ENCODE measurements around the gene ARID1B. TPM values are rescaled to one million over a fixed set of nuclear protein-coding genes. Genes with fewer than 3 reads are reported as not detected.

ARID1B gene
- total RNA-seq, 2 donors from 2014 or later: 43.9 to 44.6 TPM

DNA sequence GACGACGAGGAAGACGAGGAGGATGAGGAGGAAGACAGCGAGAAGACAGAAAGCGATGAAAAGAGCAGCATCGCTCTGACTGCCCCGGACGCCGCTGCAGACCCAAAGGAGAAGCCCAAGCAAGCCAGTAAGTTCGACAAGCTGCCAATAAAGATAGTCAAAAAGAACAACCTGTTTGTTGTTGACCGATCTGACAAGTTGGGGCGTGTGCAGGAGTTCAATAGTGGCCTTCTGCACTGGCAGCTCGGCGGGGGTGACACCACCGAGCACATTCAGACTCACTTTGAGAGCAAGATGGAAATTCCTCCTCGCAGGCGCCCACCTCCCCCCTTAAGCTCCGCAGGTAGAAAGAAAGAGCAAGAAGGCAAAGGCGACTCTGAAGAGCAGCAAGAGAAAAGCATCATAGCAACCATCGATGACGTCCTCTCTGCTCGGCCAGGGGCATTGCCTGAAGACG is 429.2 kb downstream of the ARID1B start:
- H3K4me1 ChIP-seq: no peaks in the 10 kb centered on the region
- H3K27me3 ChIP-seq: no peaks in the 10 kb centered on the region
- TF ChIP-seq, protein P1, sequence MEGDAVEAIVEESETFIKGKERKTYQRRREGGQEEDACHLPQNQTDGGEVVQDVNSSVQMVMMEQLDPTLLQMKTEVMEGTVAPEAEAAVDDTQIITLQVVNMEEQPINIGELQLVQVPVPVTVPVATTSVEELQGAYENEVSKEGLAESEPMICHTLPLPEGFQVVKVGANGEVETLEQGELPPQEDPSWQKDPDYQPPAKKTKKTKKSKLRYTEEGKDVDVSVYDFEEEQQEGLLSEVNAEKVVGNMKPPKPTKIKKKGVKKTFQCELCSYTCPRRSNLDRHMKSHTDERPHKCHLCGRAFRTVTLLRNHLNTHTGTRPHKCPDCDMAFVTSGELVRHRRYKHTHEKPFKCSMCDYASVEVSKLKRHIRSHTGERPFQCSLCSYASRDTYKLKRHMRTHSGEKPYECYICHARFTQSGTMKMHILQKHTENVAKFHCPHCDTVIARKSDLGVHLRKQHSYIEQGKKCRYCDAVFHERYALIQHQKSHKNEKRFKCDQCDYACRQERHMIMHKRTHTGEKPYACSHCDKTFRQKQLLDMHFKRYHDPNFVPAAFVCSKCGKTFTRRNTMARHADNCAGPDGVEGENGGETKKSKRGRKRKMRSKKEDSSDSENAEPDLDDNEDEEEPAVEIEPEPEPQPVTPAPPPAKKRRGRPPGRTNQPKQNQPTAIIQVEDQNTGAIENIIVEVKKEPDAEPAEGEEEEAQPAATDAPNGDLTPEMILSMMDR (IDR thresholded peaks at IDR 0.05): no peak
- H3K4me3 ChIP-seq: no peak overlapping the region
- H3K27ac ChIP-seq: no peak overlapping the region
- no peak for DNase-seq (ENCODE audit: low spot score)
- peaks cover 51% of the 10 kb centered on the region for H3K36me3 ChIP-seq
- H3K9me3 ChIP-seq: no peaks in the 10 kb centered on the region

DNA sequence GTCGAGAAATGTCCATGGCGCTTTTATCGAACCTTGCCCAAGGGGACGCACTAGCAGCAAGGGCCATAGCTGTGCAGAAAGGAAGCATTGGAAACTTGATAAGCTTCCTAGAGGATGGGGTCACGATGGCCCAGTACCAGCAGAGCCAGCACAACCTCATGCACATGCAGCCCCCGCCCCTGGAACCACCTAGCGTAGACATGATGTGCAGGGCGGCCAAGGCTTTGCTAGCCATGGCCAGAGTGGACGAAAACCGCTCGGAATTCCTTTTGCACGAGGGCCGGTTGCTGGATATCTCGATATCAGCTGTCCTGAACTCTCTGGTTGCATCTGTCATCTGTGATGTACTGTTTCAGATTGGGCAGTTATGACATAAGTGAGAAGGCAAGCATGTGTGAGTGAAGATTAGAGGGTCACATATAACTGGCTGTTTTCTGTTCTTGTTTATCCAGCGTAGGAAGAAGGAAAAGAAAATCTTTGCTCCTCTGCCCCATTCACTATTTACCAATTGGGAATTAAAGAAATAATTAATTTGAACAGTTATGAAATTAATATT is 430.4 kb downstream of the ARID1B start:
- H3K27ac ChIP-seq: no peak overlapping the region
- H3K27me3 ChIP-seq: no peaks in the 10 kb centered on the region
- no peaks in the 10 kb centered on the region for H3K9me3 ChIP-seq
- TF ChIP-seq, protein P1 (IDR thresholded peaks at IDR 0.05): no peak
- peaks cover 40% of the 10 kb centered on the region for H3K36me3 ChIP-seq
- no peak for DNase-seq (ENCODE audit: low spot score)
- H3K4me3 ChIP-seq: no peak overlapping the region
- no peaks in the 10 kb centered on the region for H3K4me1 ChIP-seq

DNA sequence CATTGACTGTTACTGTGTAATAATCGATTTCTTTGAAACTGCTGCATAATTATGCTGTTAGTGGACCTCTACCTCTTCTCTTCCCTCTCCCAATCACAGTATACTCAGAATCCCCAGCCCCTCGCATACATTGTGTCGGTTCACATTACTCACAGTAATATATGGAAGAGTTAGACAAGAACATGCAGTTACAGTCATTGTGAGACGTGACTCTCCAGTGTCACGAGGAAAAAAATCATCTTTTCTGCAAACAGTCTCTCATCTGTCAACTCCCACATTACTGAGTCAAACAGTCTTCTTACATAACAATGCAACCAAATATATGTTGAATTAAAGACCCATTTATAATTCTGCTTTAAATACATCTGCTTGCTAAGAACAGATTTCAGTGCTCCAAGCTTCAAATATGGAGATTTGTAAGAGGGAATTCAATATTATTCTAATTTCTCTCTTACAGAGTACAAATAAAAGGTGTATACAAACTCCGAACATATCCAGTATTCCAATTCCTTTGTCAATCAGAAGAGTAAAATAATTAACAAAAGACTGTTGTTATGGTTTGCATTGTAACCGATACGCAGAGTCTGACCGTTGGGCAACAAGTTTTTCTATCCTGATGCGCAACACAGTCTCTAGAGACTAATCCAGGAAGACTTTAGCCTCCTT is 432.8 kb downstream of the ARID1B start:
- Histone ChIP-seq H3K27ac (no peak overlapping the region), H3K4me1 (no peaks in the 10 kb centered on the region), H3K9me3 (no peaks in the 10 kb centered on the region), H3K36me3 (peaks cover 23% of the 10 kb centered on the region), H3K4me3 (no peak overlapping the region), H3K27me3 (no peaks in the 10 kb centered on the region)
- no peak for DNase-seq (ENCODE audit: low spot score)
- TF ChIP-seq, protein P1 (IDR thresholded peaks at IDR 0.05): no peak

DNA sequence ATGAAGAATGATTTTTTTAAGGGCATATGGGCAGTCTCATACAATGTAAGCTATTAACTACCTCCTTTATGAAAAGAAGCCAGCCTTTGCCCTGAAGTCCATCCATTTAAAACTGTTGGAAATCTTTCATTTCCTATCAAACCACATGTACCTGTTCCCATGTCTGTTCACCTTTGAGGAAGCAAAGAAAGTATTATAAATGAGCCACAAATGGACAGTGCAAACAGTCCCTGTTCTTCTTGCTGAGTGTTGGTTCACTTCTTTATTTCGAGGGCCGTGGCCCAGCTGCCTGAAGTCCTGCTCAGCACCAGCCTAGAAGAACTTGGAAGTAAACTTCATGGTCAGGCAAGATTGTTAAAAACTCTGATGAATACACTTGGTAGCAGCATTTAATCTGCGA is 433.8 kb downstream of the ARID1B start:
- Histone ChIP-seq H3K27ac (no peak overlapping the region), H3K4me1 (no peaks in the 10 kb centered on the region), H3K27me3 (no peaks in the 10 kb centered on the region), H3K9me3 (no peaks in the 10 kb centered on the region), H3K36me3 (peaks cover 20% of the 10 kb centered on the region), H3K4me3 (no peak overlapping the region)
- TF ChIP-seq, protein P1 (IDR thresholded peaks at IDR 0.05): no peak
- no peak for DNase-seq (ENCODE audit: low spot score)

DNA sequence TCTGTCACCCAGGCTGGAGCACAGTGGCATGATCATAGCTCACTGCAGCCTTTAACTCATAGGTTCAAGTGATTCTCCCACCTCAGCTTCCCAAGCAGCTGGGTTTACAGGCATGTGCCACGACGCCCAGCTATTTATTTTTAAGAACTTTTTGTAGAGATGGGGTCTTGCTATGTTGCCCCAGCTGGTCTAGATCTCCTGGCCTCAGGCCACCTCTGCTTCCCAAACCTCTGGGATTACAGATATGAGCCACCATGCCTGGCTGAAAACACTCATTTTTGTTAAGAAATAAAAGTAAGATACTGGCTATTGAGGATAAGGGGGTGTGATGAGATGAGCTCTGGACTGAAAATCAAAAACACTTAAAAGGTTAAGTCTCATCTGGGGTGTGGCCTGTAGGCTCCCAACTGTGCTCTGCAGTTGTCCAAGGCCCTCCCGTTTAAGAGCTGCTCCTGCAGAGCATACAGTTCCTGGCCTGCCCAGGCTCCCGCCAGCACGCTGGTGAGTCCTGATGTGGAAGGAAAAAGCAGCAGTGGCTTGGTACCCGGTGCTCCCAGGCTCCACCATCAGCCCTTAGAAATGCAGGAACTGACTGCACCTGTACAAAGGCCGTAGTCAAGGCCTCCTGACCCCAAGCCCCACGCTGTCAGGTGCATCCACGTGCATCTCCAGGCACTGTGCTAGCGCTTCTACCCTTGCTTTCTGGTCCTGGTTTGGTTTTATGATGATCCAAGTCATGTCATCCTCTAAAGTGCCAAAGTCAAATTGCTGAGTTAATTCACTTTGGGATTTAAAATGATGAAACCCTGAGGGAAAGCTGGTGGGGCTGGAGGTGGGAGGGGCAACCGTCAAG is 434.7 kb downstream of the ARID1B start:
- no peak for DNase-seq (ENCODE audit: low spot score)

More for the DNA sequence above, 434.7 kb downstream of the ARID1B start:
- TF ChIP-seq, protein P1 (IDR thresholded peaks at IDR 0.05): no peak
- Histone ChIP-seq H3K9me3 (no peaks in the 10 kb centered on the region), H3K36me3 (peaks cover 11% of the 10 kb centered on the region), H3K27ac (no peak overlapping the region), H3K27me3 (no peaks in the 10 kb centered on the region), H3K4me1 (no peaks in the 10 kb centered on the region), H3K4me3 (no peak overlapping the region)
